ENCODE measurements around the gene TUBGCP6.
A peak's percentile ranks its signal among the peaks of the same experiment; 100 is the strongest.

The TUBGCP6 gene, protein sequence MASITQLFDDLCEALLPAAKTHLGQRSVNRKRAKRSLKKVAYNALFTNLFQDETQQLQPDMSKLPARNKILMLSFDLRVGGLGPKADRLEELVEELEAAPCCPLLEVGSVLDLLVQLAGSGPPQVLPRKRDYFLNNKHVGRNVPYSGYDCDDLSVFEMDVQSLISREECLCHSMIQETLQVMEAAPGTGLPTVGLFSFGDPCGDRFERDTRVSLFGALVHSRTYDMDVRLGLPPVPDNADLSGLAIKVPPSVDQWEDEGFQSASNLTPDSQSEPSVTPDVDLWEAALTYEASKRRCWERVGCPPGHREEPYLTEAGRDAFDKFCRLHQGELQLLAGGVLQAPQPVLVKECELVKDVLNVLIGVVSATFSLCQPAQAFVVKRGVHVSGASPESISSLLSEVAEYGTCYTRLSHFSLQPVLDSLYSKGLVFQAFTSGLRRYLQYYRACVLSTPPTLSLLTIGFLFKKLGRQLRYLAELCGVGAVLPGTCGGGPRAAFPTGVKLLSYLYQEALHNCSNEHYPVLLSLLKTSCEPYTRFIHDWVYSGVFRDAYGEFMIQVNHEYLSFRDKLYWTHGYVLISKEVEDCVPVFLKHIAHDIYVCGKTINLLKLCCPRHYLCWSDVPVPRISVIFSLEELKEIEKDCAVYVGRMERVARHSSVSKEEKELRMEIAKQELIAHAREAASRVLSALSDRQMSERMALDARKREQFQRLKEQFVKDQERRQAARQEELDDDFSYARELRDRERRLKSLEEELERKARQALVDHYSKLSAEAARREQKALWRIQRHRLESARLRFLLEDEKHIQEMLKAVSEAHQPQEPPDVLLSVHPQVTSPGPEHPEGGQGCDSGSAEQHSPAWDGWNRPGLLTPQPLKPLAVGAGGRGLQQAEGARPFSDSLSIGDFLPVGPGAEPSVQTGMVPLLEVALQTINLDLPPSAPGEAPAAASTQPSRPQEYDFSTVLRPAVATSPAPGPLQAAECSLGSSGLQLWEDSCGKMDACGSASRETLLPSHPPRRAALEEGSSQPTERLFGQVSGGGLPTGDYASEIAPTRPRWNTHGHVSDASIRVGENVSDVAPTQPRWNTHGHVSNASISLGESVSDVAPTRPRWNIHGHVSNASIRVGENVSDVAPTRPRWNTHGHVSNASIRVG (N-terminal part only)

DNA sequence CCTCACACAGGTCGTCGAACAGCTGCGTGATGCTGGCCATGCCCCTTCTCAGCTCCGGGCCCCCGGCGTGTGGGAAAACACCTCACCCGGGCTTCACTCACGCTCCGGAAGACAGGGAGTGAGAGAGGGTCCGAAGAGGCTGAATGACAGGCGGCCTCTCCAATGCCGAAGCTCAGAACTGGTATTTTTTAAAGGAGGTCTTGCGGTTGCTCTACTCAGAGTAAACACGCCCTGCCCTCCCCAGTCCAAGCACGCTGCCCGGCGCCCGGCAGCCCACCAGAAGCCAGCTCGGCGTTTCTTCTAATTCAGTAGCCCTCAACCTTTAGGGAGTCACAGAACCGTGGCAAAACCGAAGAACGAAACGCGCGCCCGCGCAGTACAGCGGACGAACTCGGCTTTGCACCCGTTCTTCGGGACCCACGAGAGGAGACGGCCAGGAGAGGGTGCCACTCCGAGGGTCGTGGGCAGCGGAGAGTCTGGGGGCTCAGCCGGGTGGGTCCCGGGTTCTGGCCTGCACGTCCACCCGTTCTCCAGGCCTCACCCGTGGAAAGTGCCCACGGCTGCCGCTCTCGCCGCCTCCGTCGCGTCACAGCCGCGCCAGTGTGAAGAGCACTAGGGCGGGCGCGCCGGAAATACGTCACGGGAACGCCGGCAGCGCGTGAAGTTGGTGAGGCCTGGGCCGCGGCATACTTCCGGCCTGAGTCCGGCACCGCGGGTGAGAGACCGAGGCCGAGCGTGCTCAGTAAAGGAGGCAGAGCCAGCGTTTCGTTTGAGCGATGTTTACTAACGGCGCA lies at the start of gene TUBGCP6:
TUBGCP6 (minus strand) TSS at position 604 of the 794 bp plus-strand sequence; CDS start at position 40, 564 bp downstream.
- CTCF ChIA-PET = interaction anchor here (0.7 kb wide), 1 partner anchor 281 kb away, joined by 4 read pairs; the partner anchor contains the start of gene SCO2

DNA sequence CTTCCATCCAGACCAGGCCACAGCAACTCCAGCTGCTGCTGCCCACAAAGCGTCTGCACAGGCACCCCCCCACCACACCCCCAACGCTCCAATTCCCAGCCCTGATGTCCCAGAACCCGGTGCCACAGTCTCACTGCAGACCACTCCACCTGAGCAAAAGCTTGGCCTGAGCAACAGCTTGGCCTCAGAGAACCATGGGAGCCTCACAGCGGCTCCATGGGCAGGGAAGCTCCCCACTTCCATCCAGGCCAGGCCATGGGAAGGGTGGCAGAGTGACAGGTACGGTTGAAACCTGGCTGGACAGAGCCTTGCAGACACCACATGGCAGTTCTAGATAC lies 49.5 kb upstream of the TUBGCP6 start:
- TF ChIP-seq LEF1 (IDR thresholded peaks at IDR 0.05; ENCODE audit: borderline replicate concordance) = no peak
- TF ChIP-seq ZNF384 (IDR thresholded peaks at IDR 0.05) = no peak
- TF ChIP-seq TARDBP (IDR thresholded peaks at IDR 0.05) = no peak
- TF ChIP-seq, protein P1, sequence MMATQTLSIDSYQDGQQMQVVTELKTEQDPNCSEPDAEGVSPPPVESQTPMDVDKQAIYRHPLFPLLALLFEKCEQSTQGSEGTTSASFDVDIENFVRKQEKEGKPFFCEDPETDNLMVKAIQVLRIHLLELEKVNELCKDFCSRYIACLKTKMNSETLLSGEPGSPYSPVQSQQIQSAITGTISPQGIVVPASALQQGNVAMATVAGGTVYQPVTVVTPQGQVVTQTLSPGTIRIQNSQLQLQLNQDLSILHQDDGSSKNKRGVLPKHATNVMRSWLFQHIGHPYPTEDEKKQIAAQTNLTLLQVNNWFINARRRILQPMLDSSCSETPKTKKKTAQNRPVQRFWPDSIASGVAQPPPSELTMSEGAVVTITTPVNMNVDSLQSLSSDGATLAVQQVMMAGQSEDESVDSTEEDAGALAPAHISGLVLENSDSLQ (IDR thresholded peaks at IDR 0.05) = no peak
- no peak for TF ChIP-seq FOXM1 (IDR thresholded peaks at IDR 0.05; ENCODE audit: borderline replicate concordance)
- TF ChIP-seq BHLHE40 (IDR thresholded peaks at IDR 0.05; ENCODE audit: borderline replicate concordance) = no peak
- TF ChIP-seq FOXA1 (IDR thresholded peaks at IDR 0.05) = no peak
- no peak for TF ChIP-seq SP1 (IDR thresholded peaks at IDR 0.05)
- no peak for TF ChIP-seq ARNT (IDR thresholded peaks at IDR 0.05)
- DNase-seq (ENCODE audit: extremely low spot score) = no peak
- CTCF ChIA-PET = interaction anchor here (0.5 kb wide), 1 partner anchor 481 kb away, joined by 3 read pairs; no protein-coding TSS in a partner anchor
- POLR2A ChIA-PET = no interaction called here

More for the DNA sequence above, at the start of gene TUBGCP6:
- DNase-seq (ENCODE audit: extremely low spot score) = peak; percentile 90
- TF ChIP-seq LEF1 (IDR thresholded peaks at IDR 0.05; ENCODE audit: borderline replicate concordance) = no peak
- peak; percentile 78 for TF ChIP-seq TARDBP (IDR thresholded peaks at IDR 0.05)
- no peak for TF ChIP-seq CTBP1 (IDR thresholded peaks at IDR 0.05; ENCODE audit: borderline replicate concordance)
- TF ChIP-seq, protein P1 (IDR thresholded peaks at IDR 0.05) = peak; percentile 97
- no peak for TF ChIP-seq FOXK2 (IDR thresholded peaks at IDR 0.05)
- peak; percentile 53 for TF ChIP-seq ELF4 (IDR thresholded peaks at IDR 0.05)
- TF ChIP-seq ARNT (IDR thresholded peaks at IDR 0.05) = no peak
- TF ChIP-seq HDGF (IDR thresholded peaks at IDR 0.05; ENCODE audit: borderline replicate concordance) = no peak
- TF ChIP-seq SUZ12 (IDR thresholded peaks at IDR 0.05) = no peak
- TF ChIP-seq L3MBTL2 (conservative IDR thresholded peaks at IDR 0.05) = peak; percentile 72
- no peak for TF ChIP-seq NFRKB (IDR thresholded peaks at IDR 0.05)
- TF ChIP-seq ZNF384 (IDR thresholded peaks at IDR 0.05) = no peak
- TF ChIP-seq FOXM1 (IDR thresholded peaks at IDR 0.05; ENCODE audit: borderline replicate concordance) = no peak
- no peak for TF ChIP-seq SP1 (IDR thresholded peaks at IDR 0.05)
- no peak for TF ChIP-seq FOXA1 (IDR thresholded peaks at IDR 0.05)
- no peak for TF ChIP-seq BHLHE40 (IDR thresholded peaks at IDR 0.05; ENCODE audit: borderline replicate concordance)
- POLR2A ChIA-PET = interaction anchor here (0.9 to 1.4 kb wide), 6 partner anchors 13 to 281 kb away, joined by 3 to 9 read pairs (median 6); partner anchors contain the start of genes MAPK12 and SCO2

DNA sequence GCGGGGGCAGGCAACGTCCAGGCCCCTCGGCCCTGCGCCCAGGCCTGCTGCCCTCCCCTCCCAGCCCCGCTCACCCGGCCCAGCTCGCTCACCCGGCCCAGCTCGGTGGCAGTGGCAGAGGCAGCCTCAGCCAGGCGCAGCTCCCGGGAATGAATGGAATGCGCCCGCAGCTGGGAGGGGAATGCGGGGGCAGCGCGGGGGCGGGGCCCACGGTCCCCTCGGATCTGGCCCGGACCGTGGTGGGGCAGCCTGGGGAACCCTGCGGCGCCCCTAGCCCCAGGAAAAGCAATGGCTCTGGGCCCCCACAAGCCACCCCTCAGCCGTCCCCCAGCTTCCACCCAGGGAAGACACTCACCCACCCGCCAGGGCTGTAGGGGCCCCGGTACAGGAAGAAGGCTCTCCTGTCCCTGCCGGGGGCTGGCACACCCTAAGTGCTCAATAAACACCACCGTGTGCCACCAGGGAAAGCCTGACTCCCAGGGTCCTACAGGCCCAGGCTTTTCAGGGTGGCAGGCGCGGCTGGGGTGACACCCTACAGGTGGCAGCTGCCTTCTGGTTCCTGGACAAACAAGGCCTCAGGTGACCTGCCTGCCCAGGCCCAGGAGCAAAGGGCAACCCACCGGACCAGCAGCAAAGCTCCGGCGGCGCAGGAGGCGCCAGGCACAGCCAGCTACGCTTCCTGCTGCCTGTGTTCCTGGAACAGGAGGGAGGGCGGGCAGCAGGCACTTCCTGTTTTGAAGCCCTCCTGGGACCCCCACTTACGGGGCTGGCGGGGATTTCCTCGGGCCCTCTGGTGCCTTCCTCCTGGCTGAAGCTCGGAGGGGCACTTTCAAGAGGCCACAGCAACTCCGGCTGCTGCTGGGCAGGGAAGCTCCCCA lies 48.9 kb upstream of the TUBGCP6 start:
- TF ChIP-seq NFRKB (IDR thresholded peaks at IDR 0.05) = no peak
- TF ChIP-seq LEF1 (IDR thresholded peaks at IDR 0.05; ENCODE audit: borderline replicate concordance) = no peak
- TF ChIP-seq FOXK2 (IDR thresholded peaks at IDR 0.05) = no peak
- TF ChIP-seq ZNF384 (IDR thresholded peaks at IDR 0.05) = no peak
- TF ChIP-seq SP1 (IDR thresholded peaks at IDR 0.05) = no peak
- no peak for TF ChIP-seq SUZ12 (IDR thresholded peaks at IDR 0.05)
- TF ChIP-seq FOXA1 (IDR thresholded peaks at IDR 0.05) = no peak
- no peak for TF ChIP-seq ARNT (IDR thresholded peaks at IDR 0.05)
- no peak for TF ChIP-seq TARDBP (IDR thresholded peaks at IDR 0.05)
- no peak for TF ChIP-seq L3MBTL2 (conservative IDR thresholded peaks at IDR 0.05)
- TF ChIP-seq HDGF (IDR thresholded peaks at IDR 0.05; ENCODE audit: borderline replicate concordance) = no peak
- TF ChIP-seq ELF4 (IDR thresholded peaks at IDR 0.05) = no peak
- TF ChIP-seq, protein P1 (IDR thresholded peaks at IDR 0.05) = no peak
- TF ChIP-seq BHLHE40 (IDR thresholded peaks at IDR 0.05; ENCODE audit: borderline replicate concordance) = no peak
- no peak for TF ChIP-seq CTBP1 (IDR thresholded peaks at IDR 0.05; ENCODE audit: borderline replicate concordance)
- no peak for TF ChIP-seq FOXM1 (IDR thresholded peaks at IDR 0.05; ENCODE audit: borderline replicate concordance)
- ChIA-PET POLR2A (no interaction called here), CTCF (interaction anchor here (0.5 kb wide), 1 partner anchor 481 kb away, joined by 3 read pairs; no protein-coding TSS in a partner anchor)
- DNase-seq (ENCODE audit: extremely low spot score) = no peak
